ENCODE measurements around the gene RAVER1. TPM values are rescaled to one million over a fixed set of nuclear protein-coding genes. Genes with fewer than 3 reads are reported as not detected.
"Not testable (repeated sequence)": the region's sequence is repeated elsewhere in the genome, so short reads cannot be mapped to it uniquely, and the experiment has no call there.

RAVER1 gene
- total RNA-seq, 1 donor from 2014 or later = 44.6 TPM

DNA sequence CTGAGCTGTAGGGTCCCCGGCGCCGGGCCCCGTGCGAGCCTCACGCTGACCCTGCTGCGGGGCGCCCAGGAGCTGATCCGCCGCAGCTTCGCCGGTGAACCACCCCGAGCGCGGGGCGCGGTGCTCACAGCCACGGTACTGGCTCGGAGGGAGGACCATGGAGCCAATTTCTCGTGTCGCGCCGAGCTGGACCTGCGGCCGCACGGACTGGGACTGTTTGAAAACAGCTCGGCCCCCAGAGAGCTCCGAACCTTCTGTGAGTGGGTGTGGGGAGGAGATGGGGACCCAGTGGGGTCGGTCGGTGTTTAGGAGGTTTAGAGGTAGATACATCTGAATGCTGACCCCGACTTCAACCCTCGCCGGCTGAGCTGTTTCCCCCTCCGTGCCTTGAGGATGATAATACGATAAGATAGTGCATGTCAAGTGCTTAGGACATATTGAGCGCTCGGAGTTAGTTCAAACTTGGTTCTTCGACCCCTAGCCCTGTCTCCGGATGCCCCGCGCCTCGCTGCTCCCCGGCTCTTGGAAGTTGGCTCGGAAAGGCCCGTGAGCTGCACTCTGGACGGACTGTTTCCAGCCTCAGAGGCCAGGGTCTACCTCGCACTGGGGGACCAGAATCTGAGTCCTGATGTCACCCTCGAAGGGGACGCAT is 41.6 kb downstream of the RAVER1 start:
- no peak for DNase-seq (ENCODE audit: low spot score)

- no peak for DNase-seq (ENCODE audit: low spot score)
Measured at GRCh38 chr19:10290876-10291553, 42.3 kb downstream of the RAVER1 start.

- no peak for DNase-seq (ENCODE audit: low spot score)
Measured at GRCh38 chr19:10290357-10290875, 42.9 kb downstream of the RAVER1 start.

- no peak for DNase-seq (ENCODE audit: low spot score)
Measured at GRCh38 chr19:10289836-10290356, 43.4 kb downstream of the RAVER1 start, which contains the start of gene ICAM5. Gene ICAM5, plus strand, starts transcription at chr19:10289952. Its CDS starts 92 bp downstream, at chr19:10290044.

GRCh38 chr19:10289167-10289835 is 44.0 kb downstream of the RAVER1 start:
- DNase-seq (ENCODE audit: low spot score) = no peak

DNA sequence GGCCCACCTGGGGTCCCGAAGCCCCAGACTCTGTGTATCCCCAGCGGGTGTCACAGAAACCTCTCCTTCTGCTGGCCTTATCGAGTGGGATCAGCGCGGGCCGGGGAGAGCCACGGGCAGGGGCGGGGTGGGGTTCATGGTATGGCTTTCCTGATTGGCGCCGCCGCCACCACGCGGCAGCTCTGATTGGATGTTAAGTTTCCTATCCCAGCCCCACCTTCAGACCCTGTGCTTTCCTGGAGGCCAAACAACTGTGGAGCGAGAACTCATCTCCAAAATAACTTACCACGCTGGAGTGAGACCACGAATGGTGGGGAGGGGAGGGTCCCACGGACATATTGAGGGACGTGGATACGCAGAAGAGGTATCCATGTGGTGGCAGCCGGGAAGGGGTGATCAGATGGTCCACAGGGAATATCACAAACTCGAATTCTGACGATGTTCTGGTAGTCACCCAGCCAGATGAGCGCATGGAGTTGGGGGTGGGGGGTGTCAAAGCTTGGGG is 44.6 kb downstream of the RAVER1 start:
- DNase-seq (ENCODE audit: low spot score) = no peak

DNA sequence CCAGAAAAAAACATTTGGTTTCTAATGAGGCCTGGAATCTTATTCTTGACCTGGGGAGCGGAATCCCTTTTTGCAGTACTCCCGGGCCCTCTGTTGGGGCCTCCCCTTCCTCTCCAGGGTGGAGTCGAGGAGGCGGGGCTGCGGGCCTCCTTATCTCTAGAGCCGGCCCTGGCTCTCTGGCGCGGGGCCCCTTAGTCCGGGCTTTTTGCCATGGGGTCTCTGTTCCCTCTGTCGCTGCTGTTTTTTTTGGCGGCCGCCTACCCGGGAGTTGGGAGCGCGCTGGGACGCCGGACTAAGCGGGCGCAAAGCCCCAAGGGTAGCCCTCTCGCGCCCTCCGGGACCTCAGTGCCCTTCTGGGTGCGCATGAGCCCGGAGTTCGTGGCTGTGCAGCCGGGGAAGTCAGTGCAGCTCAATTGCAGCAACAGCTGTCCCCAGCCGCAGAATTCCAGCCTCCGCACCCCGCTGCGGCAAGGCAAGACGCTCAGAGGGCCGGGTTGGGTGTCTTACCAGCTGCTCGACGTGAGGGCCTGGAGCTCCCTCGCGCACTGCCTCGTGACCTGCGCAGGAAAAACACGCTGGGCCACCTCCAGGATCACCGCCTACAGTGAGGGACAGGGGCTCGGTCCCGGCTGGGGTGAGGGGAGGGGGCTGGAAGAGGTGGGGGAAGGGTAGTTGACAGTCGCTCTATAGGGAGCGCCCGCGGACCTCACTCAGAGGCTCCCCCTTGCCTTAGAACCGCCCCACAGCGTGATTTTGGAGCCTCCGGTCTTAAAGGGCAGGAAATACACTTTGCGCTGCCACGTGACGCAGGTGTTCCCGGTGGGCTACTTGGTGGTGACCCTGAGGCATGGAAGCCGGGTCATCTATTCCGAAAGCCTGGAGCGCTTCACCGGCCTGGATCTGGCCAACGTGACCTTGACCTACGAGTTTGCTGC is 46.3 kb downstream of the RAVER1 start, which contains the start of gene ICAM4:
ICAM4 (plus strand) TSS at position 153 of the 935 bp plus-strand sequence; CDS start at position 211, 58 bp downstream.
- no peak for DNase-seq (ENCODE audit: low spot score)

GRCh38 chr19:10285393-10285792 is 47.9 kb downstream of the RAVER1 start:
- DNase-seq (ENCODE audit: low spot score) = no peak

DNA sequence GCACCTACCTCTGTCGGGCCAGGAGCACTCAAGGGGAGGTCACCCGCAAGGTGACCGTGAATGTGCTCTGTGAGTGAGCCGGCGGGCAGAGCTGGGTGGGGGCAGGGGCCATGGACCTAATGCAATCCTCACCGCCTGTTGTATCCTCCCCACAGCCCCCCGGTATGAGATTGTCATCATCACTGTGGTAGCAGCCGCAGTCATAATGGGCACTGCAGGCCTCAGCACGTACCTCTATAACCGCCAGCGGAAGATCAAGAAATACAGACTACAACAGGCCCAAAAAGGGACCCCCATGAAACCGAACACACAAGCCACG is 48.4 kb downstream of the RAVER1 start:
- no peak for DNase-seq (ENCODE audit: low spot score)

DNA sequence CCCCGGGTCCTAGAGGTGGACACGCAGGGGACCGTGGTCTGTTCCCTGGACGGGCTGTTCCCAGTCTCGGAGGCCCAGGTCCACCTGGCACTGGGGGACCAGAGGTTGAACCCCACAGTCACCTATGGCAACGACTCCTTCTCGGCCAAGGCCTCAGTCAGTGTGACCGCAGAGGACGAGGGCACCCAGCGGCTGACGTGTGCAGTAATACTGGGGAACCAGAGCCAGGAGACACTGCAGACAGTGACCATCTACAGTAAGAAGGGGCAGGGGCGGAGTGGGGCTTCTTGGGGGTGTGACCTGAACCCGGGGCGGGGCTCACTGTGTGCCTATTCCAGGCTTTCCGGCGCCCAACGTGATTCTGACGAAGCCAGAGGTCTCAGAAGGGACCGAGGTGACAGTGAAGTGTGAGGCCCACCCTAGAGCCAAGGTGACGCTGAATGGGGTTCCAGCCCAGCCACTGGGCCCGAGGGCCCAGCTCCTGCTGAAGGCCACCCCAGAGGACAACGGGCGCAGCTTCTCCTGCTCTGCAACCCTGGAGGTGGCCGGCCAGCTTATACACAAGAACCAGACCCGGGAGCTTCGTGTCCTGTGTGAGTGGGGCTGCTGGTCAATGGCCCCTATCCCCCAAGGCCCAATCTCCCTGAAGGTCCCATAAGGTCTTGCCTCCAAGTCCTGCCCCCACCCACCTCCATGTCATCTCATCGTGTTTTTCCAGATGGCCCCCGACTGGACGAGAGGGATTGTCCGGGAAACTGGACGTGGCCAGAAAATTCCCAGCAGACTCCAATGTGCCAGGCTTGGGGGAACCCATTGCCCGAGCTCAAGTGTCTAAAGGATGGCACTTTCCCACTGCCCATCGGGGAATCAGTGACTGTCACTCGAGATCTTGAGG is 49.0 kb downstream of the RAVER1 start:
- no peak for DNase-seq (ENCODE audit: low spot score)

GRCh38 chr19:10283301-10284064 is 49.8 kb downstream of the RAVER1 start:
- DNase-seq (ENCODE audit: low spot score) = no peak

DNA sequence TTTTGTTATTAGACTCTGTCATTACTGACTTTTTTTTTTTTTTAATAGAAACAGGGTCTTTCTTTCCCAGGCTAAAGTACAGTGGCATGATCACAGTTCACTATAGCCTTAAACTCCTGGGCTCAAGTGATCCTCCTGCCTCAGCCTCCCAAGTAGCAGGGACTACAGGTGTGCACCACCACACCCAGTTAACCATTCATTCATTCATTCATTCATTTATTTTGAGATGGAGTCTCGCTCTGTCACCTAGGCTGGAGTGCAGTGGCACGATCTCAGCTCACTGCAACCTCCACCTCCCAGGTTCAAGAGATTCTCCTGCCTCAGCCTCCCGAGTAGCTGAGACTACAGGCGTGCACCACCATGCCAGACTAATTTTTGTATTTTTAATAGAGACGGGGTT is 51.3 kb downstream of the RAVER1 start:
- not testable (repeated sequence) for DNase-seq (ENCODE audit: low spot score)

- no peak for DNase-seq (ENCODE audit: low spot score)
Measured at GRCh38 chr19:10279737-10280442, 53.4 kb downstream of the RAVER1 start.

DNA sequence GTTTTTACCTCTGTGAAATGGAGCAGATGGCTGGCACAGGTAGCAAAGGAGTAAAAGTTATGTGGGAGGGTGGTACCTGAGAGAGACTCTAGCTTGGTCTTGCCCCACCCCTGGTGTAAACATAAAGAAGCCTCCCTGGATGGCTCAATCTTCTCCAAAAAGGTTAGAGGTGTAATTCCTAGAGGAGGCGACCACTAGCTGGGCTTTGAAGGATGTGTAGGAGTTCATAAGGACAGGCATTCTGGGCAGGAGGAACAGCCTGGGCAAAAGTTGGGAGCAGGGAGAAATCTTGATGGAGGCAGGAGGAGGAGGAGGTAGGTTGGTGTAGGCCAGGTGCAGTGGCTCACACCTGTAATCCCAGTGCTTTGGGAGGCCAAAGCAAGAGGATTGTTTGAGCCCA is 54.4 kb downstream of the RAVER1 start:
- DNase-seq (ENCODE audit: low spot score) = no peak

DNA sequence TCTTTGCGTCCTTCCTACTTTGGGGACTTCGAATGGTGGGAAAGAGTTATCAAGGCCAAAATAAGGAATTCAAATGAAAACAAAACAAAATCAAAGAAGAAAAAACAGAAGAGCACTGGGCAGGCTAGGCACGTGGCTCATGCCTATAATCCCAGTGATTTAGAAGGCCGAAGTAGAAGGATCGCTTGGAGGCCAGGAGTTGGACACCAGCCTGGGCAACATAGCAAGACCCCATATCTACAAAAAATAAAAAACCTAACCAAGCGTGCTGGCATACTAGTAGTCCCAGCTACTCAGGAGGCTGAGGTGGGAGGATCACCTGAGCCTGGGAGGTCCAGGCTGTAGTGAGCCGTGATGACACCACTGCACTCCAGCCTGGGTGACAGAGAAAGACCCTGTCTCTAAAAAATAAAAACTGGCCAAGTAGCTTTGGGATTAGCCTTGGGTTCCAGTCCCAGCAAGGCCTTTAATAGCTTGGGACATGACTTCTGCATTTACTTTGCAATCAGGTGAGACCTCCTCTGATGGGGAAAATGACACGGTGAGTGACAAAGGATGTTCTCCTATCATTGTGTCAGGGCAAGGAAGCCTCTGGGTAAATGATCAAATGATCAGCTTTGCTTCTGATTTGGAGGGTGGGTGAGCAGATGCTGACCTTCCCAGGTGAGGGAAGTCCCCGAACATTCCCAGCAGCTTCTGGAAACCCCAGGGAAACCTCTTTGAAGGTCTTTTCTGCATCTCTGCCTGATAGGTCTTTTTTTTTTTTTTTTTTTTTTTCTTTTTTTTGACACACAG is 55.3 kb downstream of the RAVER1 start:
- DNase-seq (ENCODE audit: low spot score) = no peak

DNA sequence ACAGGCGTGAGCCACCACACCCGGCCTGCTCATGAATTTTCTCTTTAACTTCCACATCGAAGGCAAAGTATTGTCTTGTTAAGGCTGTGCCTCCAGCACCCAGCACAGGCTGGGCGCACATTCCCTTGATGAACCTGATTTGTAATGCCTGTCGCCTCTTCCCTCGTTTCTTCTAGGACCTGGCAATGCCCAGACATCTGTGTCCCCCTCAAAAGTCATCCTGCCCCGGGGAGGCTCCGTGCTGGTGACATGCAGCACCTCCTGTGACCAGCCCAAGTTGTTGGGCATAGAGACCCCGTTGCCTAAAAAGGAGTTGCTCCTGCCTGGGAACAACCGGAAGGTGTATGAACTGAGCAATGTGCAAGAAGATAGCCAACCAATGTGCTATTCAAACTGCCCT is 58.7 kb downstream of the RAVER1 start:
- no peak for DNase-seq (ENCODE audit: low spot score)

DNA sequence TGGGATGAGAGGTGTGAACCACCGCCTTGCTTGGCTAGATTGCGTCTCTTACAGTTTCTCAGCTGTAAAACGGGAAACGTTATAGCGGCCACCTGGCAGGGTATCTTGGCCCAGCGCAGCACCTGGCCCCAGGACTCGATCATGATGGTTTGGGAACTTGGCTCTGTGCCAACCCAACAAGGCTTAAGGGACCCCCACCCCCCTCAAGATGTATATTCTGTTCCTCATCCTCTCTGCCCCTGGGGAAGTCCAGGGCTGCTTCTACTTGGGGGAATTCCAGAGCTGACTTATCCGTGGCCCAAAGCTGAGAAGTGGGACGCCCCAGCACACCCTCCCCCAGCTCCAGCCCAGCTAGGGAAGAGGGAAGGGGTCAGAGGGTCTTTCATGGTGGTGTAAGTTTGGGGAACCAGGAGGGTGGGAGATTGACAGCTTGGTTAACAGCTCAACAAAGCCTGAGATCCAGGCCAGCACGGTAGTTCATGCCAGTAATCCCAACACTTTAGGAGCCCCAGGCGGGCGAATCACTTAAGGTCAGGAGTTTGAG is 61.7 kb downstream of the RAVER1 start:
- no peak for DNase-seq (ENCODE audit: low spot score)
